ENCODE measurements around the gene LEPR. TPM values are rescaled to one million over a fixed set of nuclear protein-coding genes. Genes with fewer than 3 reads are reported as not detected.

The LEPR gene
- total RNA-seq, 1 donor from 2014 or later = 14.8 TPM

Other genes starting within 250 kb of the LEPR start
- 3.4 TPM for gene DNAJC6, start 111.1 kb upstream of the LEPR start, total RNA-seq
- gene LEPROT, start within 50 bp of the LEPR start, total RNA-seq = 87.7 TPM

Measured in ureter (tissue), 1 donor.